ENCODE measurements around the gene ZNF441. TPM values are rescaled to one million over a fixed set of nuclear protein-coding genes. Genes with fewer than 3 reads are reported as not detected.
A peak's percentile ranks its signal among the peaks of the same experiment; 100 is the strongest.
"Not testable (repeated sequence)": the region's sequence is repeated elsewhere in the genome, so short reads cannot be mapped to it uniquely, and the experiment has no call there.

The ZNF441 gene
- total RNA-seq, 1 donor = 10.9 TPM

DNA sequence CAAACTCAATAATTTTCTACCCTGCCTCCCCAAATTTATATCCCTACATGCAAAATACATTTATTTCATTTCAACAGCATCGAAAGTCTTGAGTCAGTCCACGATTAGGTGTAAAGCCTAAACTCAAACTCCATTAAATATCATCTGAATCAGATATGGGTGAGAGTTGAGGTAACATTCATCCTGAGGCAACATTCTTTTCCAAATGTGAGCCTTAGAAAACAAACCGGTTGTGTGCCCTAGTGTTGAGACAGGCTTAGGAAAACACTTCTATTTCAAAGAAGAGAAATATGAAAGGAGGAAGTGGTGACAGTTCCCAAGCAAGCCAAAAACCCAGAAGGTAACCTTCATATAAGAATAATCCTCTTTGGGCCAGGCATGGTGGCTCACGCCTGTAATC, 12.1 kb upstream of the ZNF441 start:
- H3K4me3 ChIP-seq (ENCODE audit: low read depth, low read length) = no peak overlapping the region
- TF ChIP-seq, protein P1, sequence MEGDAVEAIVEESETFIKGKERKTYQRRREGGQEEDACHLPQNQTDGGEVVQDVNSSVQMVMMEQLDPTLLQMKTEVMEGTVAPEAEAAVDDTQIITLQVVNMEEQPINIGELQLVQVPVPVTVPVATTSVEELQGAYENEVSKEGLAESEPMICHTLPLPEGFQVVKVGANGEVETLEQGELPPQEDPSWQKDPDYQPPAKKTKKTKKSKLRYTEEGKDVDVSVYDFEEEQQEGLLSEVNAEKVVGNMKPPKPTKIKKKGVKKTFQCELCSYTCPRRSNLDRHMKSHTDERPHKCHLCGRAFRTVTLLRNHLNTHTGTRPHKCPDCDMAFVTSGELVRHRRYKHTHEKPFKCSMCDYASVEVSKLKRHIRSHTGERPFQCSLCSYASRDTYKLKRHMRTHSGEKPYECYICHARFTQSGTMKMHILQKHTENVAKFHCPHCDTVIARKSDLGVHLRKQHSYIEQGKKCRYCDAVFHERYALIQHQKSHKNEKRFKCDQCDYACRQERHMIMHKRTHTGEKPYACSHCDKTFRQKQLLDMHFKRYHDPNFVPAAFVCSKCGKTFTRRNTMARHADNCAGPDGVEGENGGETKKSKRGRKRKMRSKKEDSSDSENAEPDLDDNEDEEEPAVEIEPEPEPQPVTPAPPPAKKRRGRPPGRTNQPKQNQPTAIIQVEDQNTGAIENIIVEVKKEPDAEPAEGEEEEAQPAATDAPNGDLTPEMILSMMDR (IDR thresholded peaks at IDR 0.05; ENCODE audit: insufficient read depth, low read length) = no peak
- no peak for DNase-seq (ENCODE audit: low read depth)

DNA sequence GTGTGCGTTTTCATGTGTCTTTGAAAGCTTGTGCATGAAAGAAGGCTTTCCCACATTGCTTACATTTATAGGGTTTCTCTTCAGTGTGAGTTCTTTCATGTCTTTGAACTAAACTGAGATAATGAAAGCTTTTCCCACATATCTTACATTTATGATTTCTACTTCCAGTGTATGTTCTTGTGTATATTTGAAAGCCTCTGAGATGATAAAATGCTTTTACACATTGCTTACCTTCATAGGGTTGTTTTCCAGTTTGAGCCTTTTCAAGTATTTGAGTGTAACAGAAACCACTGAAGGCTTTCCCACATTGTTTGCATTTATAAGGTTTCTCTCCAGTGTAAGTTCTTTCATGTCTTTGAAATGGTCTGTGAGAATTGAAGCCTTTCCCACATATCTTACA, 9.8 kb upstream of the ZNF441 start:
- no peak for DNase-seq (ENCODE audit: low read depth)
- TF ChIP-seq, protein P1 (IDR thresholded peaks at IDR 0.05; ENCODE audit: insufficient read depth, low read length) = no peak
- no peak overlapping the region for H3K4me3 ChIP-seq (ENCODE audit: low read depth, low read length)

DNA sequence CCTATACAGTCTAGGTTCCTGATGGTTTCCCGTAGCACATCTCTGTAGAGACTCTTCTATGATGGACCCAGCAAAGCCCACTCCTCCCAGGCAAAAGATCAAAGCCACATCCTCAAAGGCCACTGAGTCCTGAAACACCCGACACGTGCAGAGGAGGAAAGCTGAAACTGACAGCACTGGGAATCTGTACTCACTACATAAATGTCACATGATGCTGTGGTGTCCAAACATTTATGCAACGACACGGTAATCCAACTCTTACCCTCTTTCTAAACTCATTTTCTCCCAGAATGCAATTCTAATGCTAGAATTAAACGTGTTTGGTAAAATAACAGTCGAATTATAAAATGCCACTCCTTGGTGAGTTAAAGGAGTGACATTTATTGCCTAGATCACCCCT, 7.0 kb upstream of the ZNF441 start:
- H3K4me3 ChIP-seq (ENCODE audit: low read depth, low read length) = no peak overlapping the region
- no peak for DNase-seq (ENCODE audit: low read depth)
- TF ChIP-seq, protein P1 (IDR thresholded peaks at IDR 0.05; ENCODE audit: insufficient read depth, low read length) = no peak

DNA sequence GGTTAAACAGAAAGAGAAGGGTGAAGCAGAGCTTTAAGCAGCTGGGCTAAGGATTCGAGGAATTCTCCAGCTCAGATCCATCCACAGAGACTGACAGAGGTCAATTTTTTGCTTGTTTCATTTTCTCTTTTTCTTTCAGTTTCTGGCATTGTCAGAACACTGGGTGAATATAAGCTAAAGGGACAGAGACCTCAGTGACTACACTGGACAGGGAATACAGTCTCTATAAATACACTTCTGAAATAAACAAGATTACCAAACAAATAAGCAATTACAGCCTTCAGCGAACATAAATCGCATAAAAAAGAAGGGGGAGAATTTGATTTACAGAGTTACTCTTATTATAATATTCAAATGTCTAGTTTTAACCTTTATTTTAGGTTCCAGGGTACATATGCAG, 3.7 kb upstream of the ZNF441 start:
- TF ChIP-seq, protein P1 (IDR thresholded peaks at IDR 0.05; ENCODE audit: insufficient read depth, low read length) = no peak
- H3K4me3 ChIP-seq (ENCODE audit: low read depth, low read length) = no peak overlapping the region
- no peak for DNase-seq (ENCODE audit: low read depth)

DNA sequence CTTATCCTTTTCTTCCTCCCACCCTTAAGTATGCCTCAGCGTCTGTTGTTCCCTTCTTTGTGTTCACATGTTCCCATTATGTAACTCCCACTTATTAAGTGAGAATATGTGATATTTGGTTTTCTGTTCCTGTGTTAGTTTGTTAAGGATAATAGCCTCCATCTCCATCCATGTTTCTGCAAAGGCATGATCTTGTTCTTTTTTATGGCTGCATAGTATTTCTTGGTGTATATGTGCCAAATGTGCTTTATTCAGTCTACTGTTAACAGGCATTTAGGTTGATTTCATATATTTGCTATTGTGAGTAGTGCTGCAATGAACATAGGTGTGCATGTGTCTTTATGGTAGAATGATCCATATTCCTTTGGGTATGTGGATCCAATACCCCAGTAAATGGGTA, 3.2 kb upstream of the ZNF441 start:
- DNase-seq (ENCODE audit: low read depth) = no peak
- TF ChIP-seq, protein P1 (IDR thresholded peaks at IDR 0.05; ENCODE audit: insufficient read depth, low read length) = no peak
- H3K4me3 ChIP-seq (ENCODE audit: low read depth, low read length) = no peak overlapping the region

DNA sequence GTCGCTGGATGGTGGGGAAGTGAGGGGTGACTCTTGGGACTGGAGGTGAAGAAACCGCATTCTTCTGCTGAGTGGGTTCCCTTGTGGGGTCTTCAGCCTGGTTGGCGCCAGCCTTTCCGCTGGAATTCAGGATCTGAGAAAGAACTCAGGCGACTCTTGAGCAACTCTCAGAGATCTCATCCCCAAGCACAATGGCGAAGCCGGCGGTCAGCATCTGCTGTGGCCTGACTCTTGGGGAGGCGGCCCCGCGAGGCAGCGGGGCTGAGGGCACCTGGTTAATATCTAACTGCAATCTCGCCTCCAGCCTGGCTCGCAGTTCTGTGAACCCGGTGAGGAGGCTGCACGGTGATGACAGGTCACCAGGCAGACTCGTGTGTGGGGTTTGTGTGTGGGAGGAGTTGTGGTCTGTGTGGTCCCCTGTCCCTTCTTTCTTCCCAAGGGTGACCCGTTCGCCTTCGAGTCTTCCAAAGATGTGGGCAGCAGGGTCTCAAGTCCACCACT, 883 bp downstream of the ZNF441 start:
- H3K4me3 ChIP-seq (ENCODE audit: low read depth, low read length) = peak overlapping the region; percentile 95
- TF ChIP-seq, protein P1 (IDR thresholded peaks at IDR 0.05; ENCODE audit: insufficient read depth, low read length) = no peak
- peak; percentile 38 for DNase-seq (ENCODE audit: low read depth)

DNA sequence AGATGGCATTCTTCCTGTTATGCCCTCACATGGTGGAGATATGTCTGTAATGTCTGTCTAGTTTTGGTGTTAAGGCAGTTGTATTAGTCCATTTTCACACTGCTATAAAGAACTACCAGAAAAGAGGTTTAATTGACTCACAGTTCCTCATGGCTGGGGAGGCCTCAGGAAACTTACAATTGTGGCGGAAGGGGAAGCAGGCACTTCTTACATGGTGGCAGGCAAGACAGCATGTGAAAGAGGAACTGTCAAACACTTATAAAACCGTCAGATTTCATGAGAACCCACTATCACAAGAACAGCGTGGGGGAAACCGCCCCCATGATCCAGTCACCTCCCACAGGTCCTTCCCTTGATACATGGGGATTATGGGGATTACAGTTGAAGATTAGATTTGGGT, 3.2 kb downstream of the ZNF441 start:
- no peak overlapping the region for H3K4me3 ChIP-seq (ENCODE audit: low read depth, low read length)
- no peak for DNase-seq (ENCODE audit: low read depth)
- TF ChIP-seq, protein P1 (IDR thresholded peaks at IDR 0.05; ENCODE audit: insufficient read depth, low read length) = no peak

DNA sequence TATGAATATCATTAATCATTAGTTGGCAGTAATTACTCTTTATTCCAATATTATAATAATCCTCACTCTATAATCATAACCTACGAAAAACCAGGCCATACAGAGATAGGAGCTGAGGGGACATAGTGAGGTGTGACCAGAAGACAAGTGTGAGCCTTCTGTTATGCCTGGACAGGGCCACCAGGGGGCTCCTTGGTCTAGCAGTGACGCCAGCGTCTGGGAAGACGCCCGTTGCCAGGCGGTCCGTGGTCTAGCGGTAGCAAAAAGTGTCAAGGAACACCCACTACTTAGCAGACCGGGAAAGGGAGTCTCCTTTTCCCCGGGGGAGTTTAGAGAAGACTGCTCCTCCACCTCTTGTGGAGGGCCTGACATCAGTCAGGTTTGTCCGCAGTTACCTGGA, 4.7 kb downstream of the ZNF441 start:
- DNase-seq (ENCODE audit: low read depth); H3K4me3 ChIP-seq (ENCODE audit: low read depth, low read length): not testable (repeated sequence)

DNA sequence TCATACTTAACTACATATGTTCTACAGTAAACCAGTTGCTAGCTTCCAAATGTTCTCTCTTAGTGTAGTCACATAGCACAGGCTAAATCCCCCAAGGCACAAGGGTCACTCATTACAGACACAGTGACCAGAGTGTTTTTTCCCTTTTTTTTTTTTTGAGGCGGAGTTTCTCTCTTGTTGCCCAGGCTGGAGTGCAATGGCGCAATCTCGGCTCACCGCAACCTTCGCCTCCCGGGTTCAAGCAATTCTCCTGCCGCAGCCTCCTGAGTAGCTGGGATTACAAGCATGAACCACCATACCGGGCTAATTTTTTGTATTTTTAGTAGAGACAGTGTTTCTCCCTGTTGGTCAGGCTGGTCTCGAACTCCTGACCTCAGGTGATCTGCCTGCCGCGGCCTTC, 9.9 kb downstream of the ZNF441 start:
- DNase-seq (ENCODE audit: low read depth); H3K4me3 ChIP-seq (ENCODE audit: low read depth, low read length): not testable (repeated sequence)

Data from fibroblast of the aortic adventitia (primary cell).